ENCODE results near the gene AGBL4. TPM values are rescaled to one million over a fixed set of nuclear protein-coding genes. Genes with fewer than 3 reads are reported as not detected.

AGBL4 gene
- total RNA-seq, 1 donor from 2014 or later: 0.39 TPM

- DNase-seq (ENCODE audit: extremely low spot score, unreplicated experiment): no peak
- Mint-ChIP-seq H3K4me1 (ENCODE audit: unreplicated experiment) (no peaks in the 10 kb centered on the region), H3K27me3 (peaks cover 28% of the 10 kb centered on the region), H3K4me3 (no peak overlapping the region), H3K36me3 (no peaks in the 10 kb centered on the region), H3K9me3 (no peaks in the 10 kb centered on the region), H3K27ac (no peak overlapping the region)
- no peak for TF ChIP-seq CTCF (conservative IDR thresholded peaks at IDR 0.05)
These were observed 1220.3 kb downstream of the AGBL4 start for GRCh38 chr1:48803474-48803873.

GRCh38 chr1:48794816-48795215, 1228.9 kb downstream of the AGBL4 start:
- DNase-seq (ENCODE audit: extremely low spot score, unreplicated experiment): no peak
- Mint-ChIP-seq H3K9me3 (peaks cover 3% of the 10 kb centered on the region), H3K36me3 (no peaks in the 10 kb centered on the region), H3K4me3 (no peak overlapping the region), H3K4me1 (ENCODE audit: unreplicated experiment) (peaks cover 4% of the 10 kb centered on the region), H3K27ac (no peak overlapping the region), H3K27me3 (peaks cover 29% of the 10 kb centered on the region)
- no peak for TF ChIP-seq CTCF (conservative IDR thresholded peaks at IDR 0.05)

GRCh38 chr1:48793863-48794262, 1229.9 kb downstream of the AGBL4 start:
- Mint-ChIP-seq H3K4me3 (no peak overlapping the region), H3K4me1 (ENCODE audit: unreplicated experiment) (peaks cover 5% of the 10 kb centered on the region), H3K27me3 (peaks cover 20% of the 10 kb centered on the region), H3K36me3 (no peaks in the 10 kb centered on the region), H3K9me3 (peaks cover 4% of the 10 kb centered on the region), H3K27ac (no peak overlapping the region)
- no peak for DNase-seq (ENCODE audit: extremely low spot score, unreplicated experiment)
- no peak for TF ChIP-seq CTCF (conservative IDR thresholded peaks at IDR 0.05)

GRCh38 chr1:48792961-48793360, 1230.8 kb downstream of the AGBL4 start:
- Mint-ChIP-seq H3K27ac (no peak overlapping the region), H3K4me3 (no peak overlapping the region), H3K27me3 (peaks cover 13% of the 10 kb centered on the region), H3K36me3 (no peaks in the 10 kb centered on the region), H3K9me3 (peaks cover 4% of the 10 kb centered on the region), H3K4me1 (ENCODE audit: unreplicated experiment) (peaks cover 5% of the 10 kb centered on the region)
- TF ChIP-seq CTCF (conservative IDR thresholded peaks at IDR 0.05): no peak
- no peak for DNase-seq (ENCODE audit: extremely low spot score, unreplicated experiment)

- H3K9me3 Mint-ChIP-seq: peaks cover 4% of the 10 kb centered on the region
- no peak for TF ChIP-seq CTCF (conservative IDR thresholded peaks at IDR 0.05)
- no peak overlapping the region for H3K27ac Mint-ChIP-seq
- peaks cover 13% of the 10 kb centered on the region for H3K27me3 Mint-ChIP-seq
- no peaks in the 10 kb centered on the region for H3K36me3 Mint-ChIP-seq
- H3K4me1 Mint-ChIP-seq (ENCODE audit: unreplicated experiment): peaks cover 5% of the 10 kb centered on the region
- H3K4me3 Mint-ChIP-seq: no peak overlapping the region
- no peak for DNase-seq (ENCODE audit: extremely low spot score, unreplicated experiment)
These were observed 1233.4 kb downstream of the AGBL4 start for GRCh38 chr1:48790397-48790796.

GRCh38 chr1:48789903-48790302, 1233.9 kb downstream of the AGBL4 start:
- Mint-ChIP-seq H3K4me3 (no peak overlapping the region), H3K36me3 (no peaks in the 10 kb centered on the region), H3K4me1 (ENCODE audit: unreplicated experiment) (peaks cover 5% of the 10 kb centered on the region), H3K27ac (no peak overlapping the region), H3K9me3 (peaks cover 4% of the 10 kb centered on the region), H3K27me3 (peaks cover 13% of the 10 kb centered on the region)
- DNase-seq (ENCODE audit: extremely low spot score, unreplicated experiment): no peak
- no peak for TF ChIP-seq CTCF (conservative IDR thresholded peaks at IDR 0.05)
